Activated CD8-positive, alpha-beta memory T cell treated with anti-CD3 and anti-CD28 coated beads for 1 hour (primary cell): ENCODE results near the gene RBM6.

ENCODE experiments used
- DNase-seq, 2 donors: peaks; one replicate each; pipeline ENCODE4 v3.0.0-alpha.2; 2020; ENCODE audit warnings: low read depth in 1 of 2; ENCODE audit errors: extremely low read depth in 1 of 2

The RBM6 gene

DNA sequence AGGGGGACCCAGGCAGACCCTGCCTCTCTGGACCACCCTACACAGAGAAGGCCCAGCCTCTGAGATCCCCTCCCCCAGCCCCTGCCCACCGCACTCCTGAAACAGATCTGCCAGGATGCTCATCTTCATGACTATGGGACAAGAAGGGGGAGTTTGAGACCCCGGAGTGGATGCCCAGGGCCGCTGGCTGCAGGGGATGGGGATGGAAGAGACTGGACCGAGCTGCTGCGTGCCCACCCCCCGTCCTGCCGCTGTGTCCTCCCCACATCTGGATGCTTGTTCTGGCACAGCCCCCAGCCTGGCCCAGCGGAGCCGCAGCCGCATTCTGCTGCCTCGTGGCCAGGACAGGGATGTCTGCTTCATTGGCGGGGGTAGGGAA lies 184.8 kb downstream of the RBM6 start:
- DNase-seq, result no peak

DNA sequence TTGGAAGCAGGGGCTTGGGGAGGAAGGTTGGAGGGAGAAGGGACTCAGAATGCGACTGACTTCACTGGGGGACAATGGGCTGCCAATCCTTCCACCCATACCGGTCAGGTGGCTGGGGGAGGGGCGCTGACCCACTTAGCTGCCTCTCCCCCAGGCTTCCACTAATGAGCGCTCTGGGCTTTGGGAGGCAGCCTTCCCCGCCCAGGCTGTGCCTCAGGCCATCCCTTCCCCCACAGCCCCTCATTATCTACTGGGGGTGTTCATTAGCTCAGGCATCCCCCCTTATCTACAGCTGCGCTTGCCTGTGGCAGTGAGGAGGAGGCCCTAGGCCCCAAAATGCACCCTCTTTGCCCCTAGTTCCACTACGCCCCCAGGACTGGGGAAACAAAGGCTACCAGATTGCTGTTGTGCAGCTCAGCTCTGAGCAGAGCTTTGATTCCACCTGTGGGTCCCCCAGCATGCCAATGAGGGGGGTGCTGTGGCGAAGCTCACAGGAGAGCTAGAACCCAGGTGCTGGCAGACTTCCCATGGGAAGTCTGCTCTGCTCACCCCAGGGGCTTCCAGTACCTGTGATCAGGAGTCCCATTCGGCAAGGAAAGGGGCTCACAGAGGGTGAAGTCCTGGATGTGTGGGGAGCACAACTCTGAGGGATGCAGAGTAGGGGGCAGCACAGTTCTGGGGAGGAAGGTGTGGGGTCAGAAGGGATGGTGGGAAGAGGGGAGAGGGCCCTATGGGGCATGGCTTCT lies 185.8 kb downstream of the RBM6 start:
- DNase-seq, result no peak

DNA sequence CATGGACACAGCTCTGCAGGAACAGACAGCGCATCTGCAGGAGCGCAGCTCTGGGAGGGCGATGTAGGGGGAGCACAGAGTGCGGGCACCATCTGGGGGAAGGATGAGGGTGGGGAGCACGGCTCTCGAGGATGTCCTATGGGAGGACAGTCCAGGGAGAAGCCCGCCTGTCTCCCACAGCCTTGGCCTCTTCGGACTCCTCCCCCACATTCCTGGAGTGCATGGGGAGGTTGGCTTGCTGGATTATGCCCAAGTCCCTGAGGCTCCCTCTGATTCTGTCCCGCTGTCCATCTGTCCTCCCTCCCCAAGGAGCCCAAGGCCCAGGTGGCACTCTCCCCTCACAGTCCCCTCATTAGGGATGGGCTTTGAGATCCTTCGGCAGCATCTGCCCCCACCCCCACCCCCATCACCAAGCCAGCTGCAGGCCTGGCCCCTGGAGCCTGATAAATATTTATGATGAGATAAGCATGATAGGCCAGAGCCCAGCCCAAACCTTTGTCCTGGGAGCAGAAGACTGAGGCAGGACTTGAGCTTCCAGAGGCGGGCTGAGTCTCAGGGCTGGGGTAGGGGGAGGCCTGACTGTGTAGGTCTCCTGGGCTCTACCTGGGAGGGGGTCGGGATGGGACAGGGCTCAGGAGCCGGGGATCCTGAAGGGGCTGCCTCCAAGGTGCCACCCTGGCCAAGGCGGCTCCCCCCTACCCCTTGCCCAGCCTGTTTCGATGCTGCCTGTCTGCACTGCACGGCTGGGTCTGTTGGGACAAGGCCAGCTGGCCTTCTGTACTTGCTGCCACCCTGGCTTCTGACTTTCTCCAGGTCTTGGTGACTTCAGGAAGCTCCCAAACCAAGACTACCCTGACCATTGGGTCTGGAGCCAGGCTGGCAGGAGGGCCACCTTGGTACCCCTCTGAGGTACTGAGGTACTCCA lies 186.6 kb downstream of the RBM6 start:
- DNase-seq, result no peak
